Loucy (cell line): ENCODE data around the gene IGLL1.
A peak's percentile ranks its signal among the peaks of the same experiment; 100 is the strongest.
"Not testable (repeated sequence)": the region's sequence is repeated elsewhere in the genome, so short reads cannot be mapped to it uniquely, and the experiment has no call there.

ENCODE experiments used
- H2AFZ ChIP-seq: fragments of 200-600 bp; sonication (generic); 2 replicates; pipeline ENCODE4 v1.6.0; 2016; ENCODE audit warnings: antibody characterized with exemption, mild to moderate bottlenecking, low read length, moderate library complexity
- H3F3A ChIP-seq: fragments of 200-600 bp; 2 replicates; pipeline ENCODE4 v1.6.0; 2016; ENCODE audit warnings: antibody characterized with exemption, low read depth, mild to moderate bottlenecking
- H3K27me3 ChIP-seq: fragments of 200-600 bp; sonication (generic); 2 replicates; pipeline ENCODE4 v1.6.1; 2014; ENCODE audit warnings: low read length, mild to moderate bottlenecking; ENCODE audit not compliant: insufficient read depth, poor library complexity, severe bottlenecking
- H3K36me3 ChIP-seq: fragments of 200-600 bp; sonication (generic); 2 replicates; pipeline ENCODE4 v1.6.1; 2016; ENCODE audit warnings: low read length; ENCODE audit not compliant: insufficient read depth
- H3K4me1 ChIP-seq: fragments of 200-600 bp; sonication (generic); 2 replicates; pipeline ENCODE4 v1.5.1; 2014; ENCODE audit warnings: low read length, mild to moderate bottlenecking; ENCODE audit not compliant: insufficient read depth, poor library complexity, severe bottlenecking
- H3K4me2 ChIP-seq: fragments of 200-600 bp; sonication (generic); 2 replicates; pipeline ENCODE4 v1.6.0; 2014; ENCODE audit warnings: antibody characterized with exemption, low read length, low read depth, mild to moderate bottlenecking; ENCODE audit not compliant: poor library complexity, severe bottlenecking
- H3K4me3 ChIP-seq: fragments of 200-600 bp; sonication (generic); 2 replicates; pipeline ENCODE4 v1.5.1; 2014; ENCODE audit warnings: low read length, mild to moderate bottlenecking, mixed read lengths; ENCODE audit not compliant: poor library complexity, severe bottlenecking
- H3K79me2 ChIP-seq: fragments of 200-600 bp; sonication (generic); 2 replicates; pipeline ENCODE4 v1.6.1; 2014; ENCODE audit warnings: low read length; ENCODE audit not compliant: insufficient read depth
- H3K9ac ChIP-seq: fragments of 200-600 bp; sonication (generic); 2 replicates; pipeline ENCODE4 v1.6.0; 2014; ENCODE audit warnings: mild to moderate bottlenecking, low read depth, low read length, moderate library complexity; ENCODE audit not compliant: poor library complexity, severe bottlenecking
- H3K9me2 ChIP-seq: fragments of 200-600 bp; sonication (generic); replicated peaks from 2 replicates; pipeline ENCODE4 v1.6.1; 2016; ENCODE audit warnings: low read depth, low read length, mixed read lengths
- H3K9me3 ChIP-seq: fragments of 200-600 bp; sonication (generic); 2 replicates; pipeline ENCODE4 v1.6.1; 2014; ENCODE audit warnings: mild to moderate bottlenecking, antibody characterized with exemption, low read length, low read depth; ENCODE audit not compliant: insufficient read depth
- H4K20me1 ChIP-seq: fragments of 200-600 bp; sonication (generic); 2 replicates; pipeline ENCODE4 v1.6.0; 2014; ENCODE audit warnings: antibody characterized with exemption, low read length, mild to moderate bottlenecking; ENCODE audit not compliant: insufficient read depth, poor library complexity, severe bottlenecking
- CTCF ChIP-seq: fragments of 200-600 bp; sonication (generic); conservative IDR thresholded peaks from 2 replicates; pipeline ENCODE4 v1.5.1; 2014; ENCODE audit warnings: mild to moderate bottlenecking, antibody characterized with exemption, low read length
- EZH2phosphoT487 ChIP-seq: fragments of 200-600 bp; IDR thresholded peaks from 2 replicates; pipeline ENCODE4 v1.6.1; 2018; ENCODE audit warnings: antibody characterized with exemption, mild to moderate bottlenecking, moderate library complexity, borderline replicate concordance

The IGLL1 gene

GRCh38 chr22:23537416-23537815 is 42.7 kb downstream of the IGLL1 start:
- H4K20me1 ChIP-seq, result no peaks in the 10 kb centered on the region
- no peak overlapping the region for H2AFZ ChIP-seq
- H3K4me2 ChIP-seq, result no peak overlapping the region
- no peaks in the 10 kb centered on the region for H3K27me3 ChIP-seq
- peaks cover 46% of the 10 kb centered on the region for H3K4me1 ChIP-seq
- H3K4me3 ChIP-seq, result no peak overlapping the region
- no peaks in the 10 kb centered on the region for H3F3A ChIP-seq
- H3K9me3 ChIP-seq, result no peaks in the 10 kb centered on the region
- H3K79me2 ChIP-seq, result no peaks in the 10 kb centered on the region
- H3K9ac ChIP-seq, result peak overlapping the region; percentile 17
- no peaks in the 10 kb centered on the region for H3K36me3 ChIP-seq
- TF ChIP-seq CTCF, result no peak
- TF ChIP-seq EZH2phosphoT487, result no peak
- H3K9me2 ChIP-seq, result no peaks in the 10 kb centered on the region

- Histone ChIP-seq H2AFZ (no peak overlapping the region), H3K4me3 (no peak overlapping the region)
These were observed 43.2 kb downstream of the IGLL1 start for GRCh38 chr22:23536821-23537345.

GRCh38 chr22:23535790-23536661 is 44.1 kb downstream of the IGLL1 start:
- not testable (repeated sequence) for H2AFZ ChIP-seq, H3K79me2 ChIP-seq, H3K9me3 ChIP-seq, H3K27me3 ChIP-seq, H3F3A ChIP-seq, H3K36me3 ChIP-seq, H3K4me2 ChIP-seq, H3K9me2 ChIP-seq, H3K4me3 ChIP-seq, H4K20me1 ChIP-seq
- Histone ChIP-seq H3K4me1 (peaks cover 39% of the 10 kb centered on the region), H3K9ac (peak overlapping the region; percentile 36)

More at GRCh38 chr22:23536821-23537345, 43.2 kb downstream of the IGLL1 start:
- H3F3A ChIP-seq, result no peaks in the 10 kb centered on the region
- peak overlapping the region; percentile 17 for H3K9ac ChIP-seq
- TF ChIP-seq EZH2phosphoT487 (no peak), CTCF (no peak)
- H4K20me1 ChIP-seq, result no peaks in the 10 kb centered on the region
- peaks cover 41% of the 10 kb centered on the region for H3K4me1 ChIP-seq
- H3K36me3 ChIP-seq, result no peaks in the 10 kb centered on the region
- H3K79me2 ChIP-seq, result no peaks in the 10 kb centered on the region
- no peaks in the 10 kb centered on the region for H3K9me2 ChIP-seq
- H3K27me3 ChIP-seq, result no peaks in the 10 kb centered on the region
- H3K9me3 ChIP-seq, result no peaks in the 10 kb centered on the region
- no peak overlapping the region for H3K4me2 ChIP-seq
